GM18868 (cell line): ENCODE data around the gene SYTL3.
"Not testable (repeated sequence)": the region's sequence is repeated elsewhere in the genome, so short reads cannot be mapped to it uniquely, and the experiment has no call there.

ENCODE experiments used
- ATAC-seq: cut with Tn5 transposase; IDR thresholded peaks from one replicate; pipeline ENCODE4 v1.9.1; 2021; ENCODE audit warnings: mild to moderate bottlenecking, moderate library complexity; ENCODE audit not compliant: unreplicated experiment

The SYTL3 gene

DNA sequence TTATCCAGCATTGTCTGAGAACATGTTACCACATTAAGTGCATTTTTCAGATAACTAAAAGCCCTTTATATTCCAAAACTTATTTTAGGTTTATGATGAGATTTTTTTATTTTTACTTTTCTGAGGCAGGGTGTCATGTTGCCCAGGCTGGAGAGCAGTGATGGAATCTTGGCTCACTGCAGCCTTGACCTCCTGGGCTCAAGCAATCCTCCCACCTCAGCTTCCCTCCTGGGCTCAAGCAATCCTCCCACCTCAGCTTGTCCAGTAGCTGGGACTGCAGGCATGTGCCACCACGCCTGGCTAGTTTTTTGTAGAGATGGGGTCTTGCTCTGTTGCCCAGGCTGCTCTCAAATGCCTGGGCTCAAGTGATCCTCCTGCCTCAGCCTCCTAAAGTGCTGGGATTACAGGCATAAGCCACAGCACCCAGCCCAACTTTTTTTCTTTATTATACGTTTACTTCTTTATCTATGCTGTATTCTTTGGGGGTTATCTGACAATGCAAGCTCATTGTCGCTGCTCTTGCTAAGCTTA lies 11.5 kb upstream of the SYTL3 start:
- no peak for ATAC-seq

DNA sequence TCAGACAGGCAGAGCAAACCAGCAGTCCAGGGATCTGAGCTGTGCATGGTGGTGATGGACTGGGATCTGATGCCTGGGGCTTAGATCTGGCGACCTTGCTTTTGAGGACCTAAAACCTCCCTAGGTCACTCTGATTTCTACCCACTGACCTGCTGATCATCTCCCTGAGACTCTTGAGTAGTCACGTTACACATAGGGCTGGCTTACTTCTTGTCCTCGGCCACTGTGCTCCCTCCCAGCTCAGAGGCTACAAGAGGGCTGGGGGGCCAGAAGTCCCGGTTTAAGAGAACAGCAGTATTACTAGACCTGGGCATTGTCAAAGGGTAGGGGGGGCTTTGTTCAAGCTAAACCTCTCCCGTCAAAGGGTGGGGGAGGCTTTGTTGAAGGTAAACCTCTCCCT lies 10.8 kb upstream of the SYTL3 start:
- ATAC-seq: no peak

DNA sequence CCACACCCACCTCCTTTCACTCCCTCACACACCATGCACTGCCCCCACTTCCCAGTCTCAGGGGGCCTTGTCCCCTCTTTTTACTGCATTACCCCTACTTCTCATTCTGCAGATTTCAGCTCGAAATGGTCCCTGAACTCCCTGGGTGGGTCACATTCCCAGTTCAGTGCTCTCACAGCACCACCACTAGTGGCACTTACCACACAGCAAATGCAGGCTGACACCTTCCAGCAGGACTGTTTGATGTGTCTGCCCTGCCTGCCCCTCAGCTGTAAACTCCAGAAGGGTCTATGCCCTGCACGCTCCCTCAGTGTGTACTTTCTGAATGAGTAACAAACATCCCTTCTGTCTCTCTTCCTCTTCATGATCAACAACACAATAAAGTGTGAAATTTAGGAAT lies 9.3 kb upstream of the SYTL3 start:
- ATAC-seq: no peak

DNA sequence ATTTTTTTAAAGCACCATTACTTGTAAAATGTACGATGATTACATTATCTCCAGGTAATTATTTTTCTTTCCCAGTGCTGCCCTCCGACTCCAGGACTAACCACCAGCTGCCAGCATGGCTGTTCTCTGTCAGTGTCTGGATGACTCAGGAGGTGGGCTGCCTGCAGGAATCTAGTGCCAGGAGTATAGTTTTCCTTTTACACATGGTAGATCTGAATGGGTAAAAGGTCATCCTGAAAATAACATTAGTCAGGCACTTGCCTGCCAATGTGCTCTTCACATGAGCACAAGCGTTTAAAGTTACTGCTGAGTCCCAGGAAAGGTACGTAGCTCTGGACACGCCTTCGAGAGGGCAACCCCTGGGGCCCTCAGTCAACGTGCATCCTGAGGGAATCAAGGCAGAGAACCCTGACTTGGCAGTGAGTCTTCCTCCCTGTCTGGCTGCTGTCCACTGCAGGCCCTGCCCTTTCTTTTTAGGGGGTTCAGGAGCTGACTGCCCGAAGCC lies 7.7 kb upstream of the SYTL3 start:
- ATAC-seq: no peak

DNA sequence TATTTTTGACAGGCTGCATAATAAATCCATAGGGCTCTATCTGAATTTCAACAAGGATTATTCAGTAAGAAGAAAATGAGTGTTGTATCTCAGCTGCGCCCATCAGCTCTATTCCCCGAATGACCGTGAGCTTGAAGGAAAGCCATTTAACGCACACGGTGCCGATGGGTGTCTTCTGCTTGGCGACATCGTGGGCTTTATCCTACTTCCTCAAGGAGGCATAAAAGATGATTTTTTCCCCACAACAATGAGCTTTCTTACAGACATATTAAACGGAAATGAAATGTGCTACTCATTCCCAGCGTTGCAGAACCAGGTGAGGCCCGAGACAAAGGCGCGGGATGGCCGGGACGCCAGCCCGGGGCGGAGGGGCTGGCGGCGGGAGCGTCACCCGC lies 6.0 kb upstream of the SYTL3 start:
- no peak for ATAC-seq

DNA sequence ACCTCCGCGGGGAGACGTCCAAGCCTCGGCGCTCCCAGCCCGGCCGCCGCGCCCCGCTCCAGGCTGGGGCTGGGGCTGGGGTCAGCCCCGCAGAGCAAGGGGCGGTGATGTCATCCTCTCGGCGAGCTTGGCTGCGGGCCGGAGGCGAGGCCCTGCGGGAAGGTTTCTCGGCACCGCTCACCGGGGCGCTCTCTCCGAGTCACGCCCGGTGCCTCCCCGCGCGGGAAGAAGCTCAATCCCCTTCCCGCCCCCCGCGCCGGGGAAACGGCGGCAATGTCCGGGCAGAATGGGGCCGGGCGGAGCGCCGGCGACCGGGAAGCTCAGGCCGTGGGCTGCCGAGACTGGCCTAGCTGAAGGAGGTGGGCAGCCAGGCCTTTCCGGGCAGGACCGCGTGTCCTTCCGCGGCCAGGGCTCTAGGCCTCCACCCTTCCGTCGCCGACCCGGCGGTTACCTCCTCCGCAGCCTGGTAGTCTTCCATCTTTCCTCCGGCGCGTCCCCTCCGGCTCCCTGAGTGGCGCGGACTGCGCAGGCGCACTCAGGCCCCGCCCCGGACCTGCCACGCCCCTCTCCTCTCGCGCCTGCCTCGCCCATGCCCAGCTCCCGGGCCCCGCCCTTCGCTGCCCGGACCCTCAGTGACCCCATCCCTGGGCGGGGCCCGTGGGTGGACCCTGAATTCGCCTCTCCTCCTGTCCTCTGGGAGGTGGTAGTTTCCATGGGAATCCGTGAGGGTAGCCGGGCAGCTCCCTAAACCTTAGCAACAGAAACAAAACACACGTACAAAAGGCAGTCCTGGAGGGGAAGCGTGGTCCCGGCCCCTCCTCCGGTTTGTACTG lies 5.4 kb upstream of the SYTL3 start, which contains the start of gene DYNLT1:
TSS of gene DYNLT1 (minus strand) at position 513 of the 833 bp plus-strand sequence. CDS start at position 478, 35 bp downstream.
- peak; percentile 57 for ATAC-seq

DNA sequence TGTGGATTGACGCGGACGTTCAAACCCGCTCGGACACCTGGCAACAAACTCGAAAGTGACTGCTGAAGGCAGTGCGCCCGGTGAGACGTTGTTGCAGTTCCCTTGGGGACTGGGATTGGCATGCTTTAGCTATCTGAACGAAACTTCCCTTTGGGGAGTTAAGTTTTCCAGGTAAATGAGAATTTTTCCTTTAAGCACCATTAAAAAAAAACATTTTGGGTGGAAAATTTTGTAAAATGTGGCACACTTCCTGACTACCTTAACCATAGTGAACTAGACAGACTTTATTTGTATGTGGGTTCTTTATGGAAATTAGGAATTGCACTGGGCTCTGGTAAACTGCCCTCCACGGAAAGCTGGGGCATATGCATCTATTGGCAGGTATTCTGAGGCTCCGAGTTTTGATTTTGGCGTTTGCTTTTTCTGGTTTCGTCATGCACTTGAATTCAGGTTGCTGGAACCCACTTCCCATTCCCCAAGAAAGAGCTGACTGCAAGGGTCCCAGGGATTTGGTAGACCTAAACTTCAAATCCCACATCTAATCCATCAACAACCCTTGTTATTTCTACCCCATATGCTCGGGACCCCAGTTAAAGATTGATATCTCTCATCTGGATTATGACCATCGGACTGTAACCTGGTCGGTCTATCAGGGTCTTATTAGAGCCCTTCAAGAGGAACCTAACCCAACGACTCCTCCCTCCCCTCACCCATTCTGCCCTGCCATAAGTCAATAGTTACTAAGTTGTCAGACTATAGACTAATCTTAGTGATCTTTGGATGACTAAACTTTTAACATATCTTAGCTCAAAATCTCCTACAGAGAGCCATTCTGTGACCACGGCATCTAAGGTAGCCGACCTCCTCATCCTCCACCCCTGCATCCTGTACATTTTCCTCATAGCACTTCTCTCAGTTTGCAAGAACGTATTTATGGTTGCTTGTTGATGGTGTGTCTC lies 4.5 kb upstream of the SYTL3 start:
- no peak for ATAC-seq

DNA sequence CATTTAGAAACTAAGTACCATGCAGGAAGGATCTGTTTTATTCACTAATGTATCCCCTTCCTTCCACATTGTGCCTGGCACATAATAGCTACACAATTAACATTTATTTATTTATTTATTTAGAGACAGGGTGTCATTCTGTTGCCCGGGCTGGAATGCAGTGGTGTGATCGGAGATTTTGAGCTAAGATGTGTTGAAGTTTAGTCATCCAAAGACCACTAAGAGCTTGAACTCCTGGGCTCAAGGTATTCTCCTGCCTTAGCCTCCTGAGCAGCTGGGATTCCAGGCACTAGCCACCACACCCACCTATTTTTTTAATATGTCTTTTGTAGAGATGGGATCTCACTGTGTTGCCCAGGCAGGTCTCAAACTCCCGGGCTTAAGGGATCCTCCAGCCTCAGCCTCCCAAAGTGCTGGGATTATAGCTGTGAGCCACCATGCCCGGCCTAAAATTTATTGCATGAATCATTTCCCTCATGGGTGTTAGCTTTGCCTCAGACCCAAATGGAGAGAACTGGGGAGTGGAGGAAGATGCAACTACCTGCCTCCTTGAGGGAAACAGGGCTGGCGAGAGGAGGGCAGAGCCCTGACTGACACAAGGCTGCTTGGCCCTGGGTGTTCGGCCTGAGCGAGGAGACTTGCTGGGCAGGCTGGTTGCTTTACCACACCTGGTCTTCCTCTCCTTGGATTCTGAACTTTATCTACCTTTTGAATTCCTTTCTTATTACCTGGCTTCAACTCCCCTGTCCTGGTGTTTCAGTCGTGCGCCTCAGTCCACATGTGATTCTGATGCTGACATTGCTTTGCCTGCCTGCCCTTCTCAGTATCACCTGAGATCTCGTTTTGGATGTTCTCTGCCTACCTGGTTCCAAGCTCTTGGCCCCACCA lies 3.6 kb upstream of the SYTL3 start:
- no peak for ATAC-seq

DNA sequence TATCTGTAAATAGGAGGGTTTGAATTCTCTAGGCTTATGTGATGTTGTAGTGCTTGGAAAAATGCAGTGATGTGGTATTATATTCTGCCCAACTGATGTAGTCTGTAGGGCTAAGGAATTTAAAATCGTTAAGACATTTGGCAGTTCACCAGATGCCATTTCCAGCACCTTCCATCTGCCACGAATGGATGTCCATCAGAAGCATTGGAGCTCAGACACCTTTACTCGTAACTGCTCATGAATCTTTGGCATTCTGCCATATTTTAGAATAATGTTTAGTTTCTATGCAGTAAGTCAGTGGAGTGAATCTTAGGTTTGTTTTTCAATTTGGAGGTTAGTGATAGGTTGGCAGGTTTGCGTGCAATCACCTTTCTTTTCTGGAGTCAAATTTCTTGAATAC lies 2.4 kb upstream of the SYTL3 start:
- ATAC-seq: no peak

DNA sequence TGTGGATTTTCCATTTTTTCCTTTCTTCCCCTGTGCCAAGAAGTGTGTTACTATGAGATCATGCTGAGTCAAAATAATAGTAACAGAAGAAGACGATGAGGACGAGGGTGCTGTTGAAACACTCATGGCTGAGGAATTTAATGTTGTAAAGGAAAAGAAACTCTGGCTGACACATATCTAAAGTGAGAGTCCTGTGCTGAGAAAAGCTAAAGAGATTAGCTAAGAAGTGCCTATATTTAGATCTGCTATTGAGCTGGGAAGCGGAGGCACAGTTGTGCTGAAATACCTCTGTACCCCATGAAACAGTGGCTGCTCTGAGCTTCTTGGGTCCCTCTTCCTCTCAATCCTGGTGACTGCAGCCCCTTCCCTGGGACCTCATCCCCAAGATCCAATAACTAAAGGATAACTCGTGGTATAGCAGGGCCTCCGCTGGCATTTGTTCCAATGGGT lies 1.1 kb upstream of the SYTL3 start:
- peak; percentile 41 for ATAC-seq

DNA sequence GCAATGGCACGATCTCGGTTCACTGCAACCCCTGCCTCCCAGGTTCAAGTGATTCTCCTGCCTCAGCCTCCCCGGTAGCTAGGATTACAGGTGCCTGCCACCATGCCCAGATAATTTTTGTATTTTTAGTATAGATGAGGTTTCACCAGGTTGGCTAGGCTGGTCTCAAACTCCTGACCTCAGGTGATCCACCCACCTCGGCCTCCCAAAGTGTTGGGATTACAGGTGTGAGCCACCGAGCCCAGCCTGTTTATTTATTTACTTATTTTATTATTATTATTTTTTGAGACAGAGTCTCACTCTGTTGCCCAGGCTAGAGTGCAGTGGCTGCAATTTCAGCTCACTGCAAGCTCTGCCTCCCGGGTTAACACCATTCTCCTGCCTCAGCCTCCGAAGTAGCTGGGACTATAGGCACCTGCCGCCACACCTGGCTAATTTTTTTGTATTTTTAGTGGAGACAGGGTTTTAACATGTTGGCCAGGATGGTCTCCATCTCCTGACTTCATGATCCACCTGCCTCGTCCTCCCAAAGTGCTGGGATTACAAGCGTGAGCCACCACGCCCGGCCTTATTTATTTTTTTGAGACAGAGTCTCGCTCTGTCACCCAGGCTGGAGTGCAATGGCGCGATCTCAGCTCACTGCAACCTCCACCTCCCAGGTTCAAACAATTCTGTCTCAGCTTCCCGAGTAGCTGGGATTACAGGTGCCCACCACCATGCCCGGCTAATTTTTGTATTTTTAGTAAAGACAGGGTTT lies 2.3 kb downstream of the SYTL3 start:
- not testable (repeated sequence) for ATAC-seq

DNA sequence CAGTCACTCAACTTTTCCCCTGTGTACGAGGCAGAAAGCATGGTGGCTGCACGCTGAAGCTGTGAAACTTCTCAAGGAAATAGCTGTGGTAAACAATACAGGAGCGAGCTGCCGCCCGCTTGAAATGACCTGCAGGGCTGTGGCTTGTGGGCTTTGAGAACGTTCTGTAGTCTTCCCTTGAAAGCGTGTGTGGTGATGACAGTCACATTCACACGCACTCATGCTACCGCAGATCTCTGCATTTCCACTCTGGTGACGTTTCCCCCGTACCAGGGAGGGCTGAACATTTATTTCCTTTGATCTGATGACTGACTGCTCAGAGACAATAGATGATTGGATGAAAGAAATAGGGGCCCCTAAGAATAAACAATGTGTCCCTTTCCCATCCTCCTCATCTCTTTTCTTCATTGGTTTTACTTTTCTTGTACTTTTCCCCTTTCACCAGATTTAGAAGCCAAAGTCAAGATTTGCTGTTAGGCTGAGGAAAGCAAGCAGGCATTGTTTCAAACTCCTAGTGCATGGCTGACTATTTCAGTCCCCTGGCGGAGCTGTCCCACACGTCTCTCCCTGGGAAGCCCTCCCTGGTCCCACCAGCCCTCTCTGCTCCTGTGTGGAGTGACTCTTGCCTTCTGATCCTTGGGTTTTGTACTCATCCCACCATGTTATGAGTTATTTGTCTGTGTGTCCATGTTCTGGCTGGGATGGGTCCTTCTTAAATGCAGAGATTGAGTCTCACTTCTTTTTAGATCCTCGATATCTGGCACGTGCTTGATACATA lies 3.9 kb downstream of the SYTL3 start:
- no peak for ATAC-seq

DNA sequence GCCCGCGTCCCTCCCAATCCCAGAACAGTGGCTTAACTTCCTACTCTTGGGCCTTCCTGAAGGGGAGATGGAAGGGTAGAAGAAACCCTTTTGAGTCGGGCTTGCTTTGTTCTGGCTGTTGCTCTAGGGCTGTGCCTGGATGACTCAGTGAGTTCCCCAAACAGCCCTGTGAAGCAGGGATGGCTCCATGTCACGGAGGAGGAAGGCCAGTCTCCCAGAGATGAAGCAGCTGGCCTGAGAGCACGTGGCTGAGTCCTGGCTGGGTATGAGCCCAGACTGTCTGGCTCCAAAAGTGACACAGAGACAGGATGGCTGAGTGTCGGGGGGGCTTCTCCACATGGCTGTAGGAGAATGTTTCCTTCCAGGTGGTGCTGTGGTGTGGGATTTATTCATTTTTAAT lies 4.6 kb downstream of the SYTL3 start:
- no peak for ATAC-seq

DNA sequence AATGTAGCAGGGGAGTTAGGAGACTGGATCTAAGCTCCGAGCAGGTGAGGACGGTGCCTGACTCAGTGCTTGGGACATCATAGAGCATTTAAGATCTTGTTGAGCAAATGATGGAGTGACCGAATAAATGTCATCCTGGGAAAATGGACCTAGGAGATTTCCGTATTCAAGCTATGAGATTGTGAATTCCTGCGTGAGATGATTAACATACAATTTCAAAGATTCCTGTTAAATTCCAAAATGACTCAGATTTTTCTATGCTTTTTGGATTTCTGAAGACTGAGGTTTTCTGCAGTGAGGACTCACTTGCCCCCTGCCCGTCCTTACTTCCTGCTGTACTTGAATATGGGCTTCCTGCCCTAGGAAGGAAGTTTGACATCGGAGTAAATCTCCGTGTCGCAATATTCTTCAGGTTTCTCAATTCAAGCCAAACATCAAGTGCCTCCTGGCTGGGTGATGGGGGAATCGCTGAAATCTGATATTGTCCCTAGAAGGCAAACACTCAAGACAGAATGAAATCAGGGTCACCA lies 5.2 kb downstream of the SYTL3 start:
- no peak for ATAC-seq

DNA sequence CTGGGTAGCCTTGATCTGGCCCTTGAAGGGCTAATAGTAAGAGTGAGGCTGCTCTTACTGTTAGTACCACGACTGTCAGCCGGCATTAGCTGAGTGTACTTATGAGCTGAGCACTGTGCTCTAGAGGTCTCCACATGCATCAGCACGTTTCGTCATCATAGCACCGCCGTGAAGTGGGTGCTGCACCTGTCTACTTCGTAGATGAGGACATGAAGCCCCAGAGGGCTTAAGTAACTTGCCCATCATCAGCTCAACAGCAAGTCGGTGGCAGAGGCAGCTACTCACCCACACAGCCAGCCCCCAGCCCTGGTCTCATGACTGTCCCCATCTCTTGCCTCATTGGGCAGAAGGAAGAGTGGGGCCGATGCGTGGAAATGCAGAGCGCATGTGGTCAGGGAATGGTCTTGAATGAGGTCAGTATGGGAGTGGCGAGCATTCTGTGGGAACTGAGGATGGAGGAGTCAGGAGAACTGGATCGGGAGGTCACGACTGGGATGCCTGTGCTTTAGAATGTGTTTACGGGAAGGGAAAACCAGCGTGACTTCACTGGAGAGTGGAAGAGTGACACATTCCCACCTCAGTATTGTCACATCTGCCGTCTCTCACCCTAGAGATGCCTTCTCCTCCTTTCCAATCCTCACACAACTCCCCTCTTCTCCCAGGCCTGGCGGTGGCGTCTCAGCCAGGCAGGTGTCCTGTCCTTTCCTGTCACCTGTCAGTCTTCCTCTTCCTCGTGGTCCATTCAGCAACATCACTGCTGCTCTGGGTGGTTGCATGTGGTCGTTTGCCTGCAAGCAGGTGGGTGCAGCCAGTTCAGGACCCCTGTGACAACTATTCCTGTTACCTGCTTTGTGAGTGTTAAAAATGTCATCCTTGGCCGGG lies 6.0 kb downstream of the SYTL3 start:
- ATAC-seq: no peak

DNA sequence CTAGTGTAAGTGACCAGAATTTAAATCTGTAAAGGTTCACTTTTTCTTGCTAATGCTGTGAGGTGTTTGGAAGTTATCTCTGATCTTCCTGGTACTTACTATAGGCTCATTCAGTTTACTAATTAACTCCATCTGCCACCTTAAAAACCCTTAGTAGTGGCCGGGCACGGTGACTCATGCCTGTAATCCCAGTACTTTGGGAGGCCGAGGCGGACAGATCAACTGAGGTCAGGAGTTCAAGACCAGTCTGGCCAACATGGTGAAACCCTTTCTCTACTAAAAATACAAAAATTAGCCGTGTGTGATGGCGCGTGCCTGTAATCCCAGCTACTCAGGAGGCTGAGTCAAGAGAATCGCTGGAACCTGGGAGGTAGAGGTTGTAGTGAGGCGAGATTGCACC lies 7.1 kb downstream of the SYTL3 start:
- not testable (repeated sequence) for ATAC-seq

DNA sequence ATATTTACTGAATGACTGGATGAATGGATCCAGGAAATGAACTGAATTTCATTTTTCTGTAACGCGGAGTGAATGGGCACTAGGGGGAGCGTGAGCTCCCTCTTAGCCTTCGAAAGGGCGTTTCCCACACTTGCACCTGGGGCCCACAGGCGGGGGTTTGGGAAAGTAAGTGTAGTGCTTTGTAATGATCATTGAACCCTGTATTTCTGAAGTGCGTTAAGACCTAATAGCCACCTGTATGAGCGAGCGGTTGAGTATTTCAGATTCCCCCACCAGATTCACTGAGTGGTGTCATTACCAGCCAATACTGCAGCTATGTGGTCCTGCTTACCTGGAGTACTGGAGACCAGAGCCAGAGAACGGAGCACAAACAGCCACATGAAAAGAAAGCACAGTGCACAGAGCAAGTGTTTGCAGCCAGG lies 10.5 kb downstream of the SYTL3 start:
- no peak for ATAC-seq
